ENCODE data around the gene PCDHGA1. TPM values are rescaled to one million over a fixed set of nuclear protein-coding genes. Genes with fewer than 3 reads are reported as not detected.

The PCDHGA1 gene
- total and polyA plus RNA-seq, 4 donors, result 0.91 to 1.6 (median 1.0) TPM; not detected in 1

Other genes with a start within 250 kb of the PCDHGA1 start
Only the 30 nearest of the 38 such genes appear.
- 1 to 10 TPM; 4.1 to 4.3 TPM for gene PCDHB8, start 152.7 kb upstream of the PCDHGA1 start, total RNA-seq
- under 1 TPM in 1 of 2 donors, not detected in 1; 0.77 TPM for gene PCDHB8, start 152.7 kb upstream of the PCDHGA1 start, polyA plus RNA-seq
- gene PCDHB16, start 148.1 kb upstream of the PCDHGA1 start, total RNA-seq, result 1 to 10 TPM; 5.1 to 7.4 TPM
- 1 to 10 TPM in 1 of 2 donors, under 1 TPM in 1; 0.63 to 4.8 TPM for gene PCDHB16, start 148.1 kb upstream of the PCDHGA1 start, polyA plus RNA-seq
- 1 to 10 TPM; 3.0 to 3.8 TPM for gene PCDHB9, start 143.4 kb upstream of the PCDHGA1 start, total RNA-seq
- gene PCDHB9, start 143.4 kb upstream of the PCDHGA1 start, polyA plus RNA-seq, result 1 to 10 TPM in 1 of 2 donors, under 1 TPM in 1; 0.25 to 2.1 TPM
- 1 to 10 TPM; 3.6 to 7.7 TPM for gene PCDHB10, start 138.2 kb upstream of the PCDHGA1 start, total RNA-seq
- 1 to 10 TPM in 1 of 2 donors, under 1 TPM in 1; 0.25 to 4.5 TPM for gene PCDHB10, start 138.2 kb upstream of the PCDHGA1 start, polyA plus RNA-seq
- 10 to 100 TPM in 1 of 2 donors, 1 to 10 TPM in 1; 8.1 to 15.3 TPM for gene PCDHB11, start 130.9 kb upstream of the PCDHGA1 start, total RNA-seq
- gene PCDHB11, start 130.9 kb upstream of the PCDHGA1 start, polyA plus RNA-seq, result 1 to 10 TPM; 2.9 to 4.7 TPM
- 1 to 10 TPM; 5.7 to 6.7 TPM for gene PCDHB12, start 121.8 kb upstream of the PCDHGA1 start, total RNA-seq
- 1 to 10 TPM in 1 of 2 donors, under 1 TPM in 1; 0.75 to 2.9 TPM for gene PCDHB12, start 121.8 kb upstream of the PCDHGA1 start, polyA plus RNA-seq
- 1 to 10 TPM; 4.2 to 6.7 TPM for gene PCDHB13, start 116.6 kb upstream of the PCDHGA1 start, total RNA-seq
- gene PCDHB13, start 116.6 kb upstream of the PCDHGA1 start, polyA plus RNA-seq, result 1 to 10 TPM in 1 of 2 donors, under 1 TPM in 1; 0.75 to 1.3 TPM
- 10 to 100 TPM in 1 of 2 donors, 1 to 10 TPM in 1; 7.5 to 10.1 TPM for gene PCDHB14, start 107.2 kb upstream of the PCDHGA1 start, total RNA-seq
- 1 to 10 TPM; 1.0 to 5.0 TPM for gene PCDHB14, start 107.2 kb upstream of the PCDHGA1 start, polyA plus RNA-seq
- 10 to 100 TPM in 1 of 2 donors, 1 to 10 TPM in 1; 8.7 to 10.9 TPM for gene PCDHB15, start 85.1 kb upstream of the PCDHGA1 start, total RNA-seq
- 10 to 100 TPM in 1 of 2 donors, 1 to 10 TPM in 1; 4.4 to 12.1 TPM for gene PCDHB15, start 85.1 kb upstream of the PCDHGA1 start, polyA plus RNA-seq
- gene SLC25A2, start 26.5 kb upstream of the PCDHGA1 start, total RNA-seq, result 1 to 10 TPM in 1 of 2 donors, under 1 TPM in 1; 0.69 to 1.1 TPM
- not detected for gene SLC25A2, start 26.5 kb upstream of the PCDHGA1 start, polyA plus RNA-seq
- 10 to 100 TPM; 59.8 to 79.1 TPM for gene TAF7, start 9.7 kb upstream of the PCDHGA1 start, total RNA-seq
- gene TAF7, start 9.7 kb upstream of the PCDHGA1 start, polyA plus RNA-seq, result 10 to 100 TPM; 53.5 to 65.3 TPM
- gene PCDHGA2, start 8.2 kb downstream of the PCDHGA1 start, total RNA-seq, result 10 to 100 TPM in 1 of 2 donors, 1 to 10 TPM in 1; 6.2 to 10.6 TPM
- 1 to 10 TPM in 1 of 2 donors, under 1 TPM in 1; 0.75 to 4.2 TPM for gene PCDHGA2, start 8.2 kb downstream of the PCDHGA1 start, polyA plus RNA-seq
- 1 to 10 TPM; 4.1 to 7.4 TPM for gene PCDHGA3, start 13.3 kb downstream of the PCDHGA1 start, total RNA-seq
- gene PCDHGA3, start 13.3 kb downstream of the PCDHGA1 start, polyA plus RNA-seq, result 1 to 10 TPM in 1 of 2 donors, under 1 TPM in 1; 0.50 to 2.4 TPM
- gene PCDHGB1, start 19.6 kb downstream of the PCDHGA1 start, total RNA-seq, result 1 to 10 TPM; 3.5 to 6.5 TPM
- under 1 TPM; 0.75 to 0.92 TPM for gene PCDHGB1, start 19.6 kb downstream of the PCDHGA1 start, polyA plus RNA-seq
- gene PCDHGA4, start 24.5 kb downstream of the PCDHGA1 start, total RNA-seq, result 10 to 100 TPM in 1 of 2 donors, 1 to 10 TPM in 1; 7.1 to 10.2 TPM
- 1 to 10 TPM; 1.3 to 2.0 TPM for gene PCDHGA4, start 24.5 kb downstream of the PCDHGA1 start, polyA plus RNA-seq
- 10 to 100 TPM in 1 of 2 donors, 1 to 10 TPM in 1; 6.5 to 11.7 TPM for gene PCDHGB2, start 29.5 kb downstream of the PCDHGA1 start, total RNA-seq
- 1 to 10 TPM in 1 of 2 donors, under 1 TPM in 1; 0.38 to 1.1 TPM for gene PCDHGB2, start 29.5 kb downstream of the PCDHGA1 start, polyA plus RNA-seq
- gene PCDHGA5, start 33.6 kb downstream of the PCDHGA1 start, total RNA-seq, result 10 to 100 TPM in 1 of 2 donors, 1 to 10 TPM in 1; 7.5 to 11.5 TPM
- 1 to 10 TPM in 1 of 2 donors, under 1 TPM in 1; 0.25 to 1.4 TPM for gene PCDHGA5, start 33.6 kb downstream of the PCDHGA1 start, polyA plus RNA-seq
- gene PCDHGB3, start 39.7 kb downstream of the PCDHGA1 start, total RNA-seq, result 1 to 10 TPM; 7.4 to 9.7 TPM
- under 1 TPM in 1 of 2 donors, not detected in 1; 0.82 TPM for gene PCDHGB3, start 39.7 kb downstream of the PCDHGA1 start, polyA plus RNA-seq
- gene PCDHGA6, start 43.4 kb downstream of the PCDHGA1 start, total RNA-seq, result 10 to 100 TPM in 1 of 2 donors, 1 to 10 TPM in 1; 8.8 to 12.0 TPM
- 1 to 10 TPM in 1 of 2 donors, under 1 TPM in 1; 0.38 to 4.0 TPM for gene PCDHGA6, start 43.4 kb downstream of the PCDHGA1 start, polyA plus RNA-seq
- gene PCDHGA7, start 52.2 kb downstream of the PCDHGA1 start, total RNA-seq, result 1 to 10 TPM; 6.4 to 8.0 TPM
- 1 to 10 TPM in 1 of 2 donors, not detected in 1; 2.1 TPM for gene PCDHGA7, start 52.2 kb downstream of the PCDHGA1 start, polyA plus RNA-seq
- gene PCDHGB4, start 57.2 kb downstream of the PCDHGA1 start, total RNA-seq, result 10 to 100 TPM in 1 of 2 donors, 1 to 10 TPM in 1; 7.3 to 10.1 TPM
- gene PCDHGB4, start 57.2 kb downstream of the PCDHGA1 start, polyA plus RNA-seq, result 1 to 10 TPM in 1 of 2 donors, under 1 TPM in 1; 0.50 to 2.7 TPM
- gene PCDHGA8, start 62.1 kb downstream of the PCDHGA1 start, total RNA-seq, result 1 to 10 TPM; 3.0 to 6.8 TPM
- gene PCDHGA8, start 62.1 kb downstream of the PCDHGA1 start, polyA plus RNA-seq, result under 1 TPM; 0.13 to 0.54 TPM
- 10 to 100 TPM; 11.7 to 18.2 TPM for gene PCDHGB5, start 67.4 kb downstream of the PCDHGA1 start, total RNA-seq
- 1 to 10 TPM; 2.0 to 5.0 TPM for gene PCDHGB5, start 67.4 kb downstream of the PCDHGA1 start, polyA plus RNA-seq
- 10 to 100 TPM in 1 of 2 donors, 1 to 10 TPM in 1; 8.2 to 13.2 TPM for gene PCDHGA9, start 72.3 kb downstream of the PCDHGA1 start, total RNA-seq
- gene PCDHGA9, start 72.3 kb downstream of the PCDHGA1 start, polyA plus RNA-seq, result 1 to 10 TPM in 1 of 2 donors, under 1 TPM in 1; 0.75 to 1.4 TPM
- gene PCDHGB6, start 77.5 kb downstream of the PCDHGA1 start, total RNA-seq, result 10 to 100 TPM in 1 of 2 donors, 1 to 10 TPM in 1; 9.5 to 14.6 TPM
- gene PCDHGB6, start 77.5 kb downstream of the PCDHGA1 start, polyA plus RNA-seq, result 1 to 10 TPM in 1 of 2 donors, under 1 TPM in 1; 0.38 to 2.4 TPM
- gene PCDHGA10, start 82.5 kb downstream of the PCDHGA1 start, total RNA-seq, result 10 to 100 TPM in 1 of 2 donors, 1 to 10 TPM in 1; 6.1 to 11.4 TPM
- gene PCDHGA10, start 82.5 kb downstream of the PCDHGA1 start, polyA plus RNA-seq, result 1 to 10 TPM in 1 of 2 donors, under 1 TPM in 1; 0.61 to 1.1 TPM
- gene PCDHGB7, start 87.2 kb downstream of the PCDHGA1 start, total RNA-seq, result 10 to 100 TPM; 12.7 to 24.7 TPM
- 1 to 10 TPM; 2.1 to 3.8 TPM for gene PCDHGB7, start 87.2 kb downstream of the PCDHGA1 start, polyA plus RNA-seq
- 1 to 10 TPM; 7.1 to 9.2 TPM for gene PCDHGA11, start 90.5 kb downstream of the PCDHGA1 start, total RNA-seq
- under 1 TPM; 0.50 to 0.72 TPM for gene PCDHGA11, start 90.5 kb downstream of the PCDHGA1 start, polyA plus RNA-seq
- gene PCDHGA12, start 100.0 kb downstream of the PCDHGA1 start, total RNA-seq, result 10 to 100 TPM in 1 of 2 donors, 1 to 10 TPM in 1; 7.9 to 18.8 TPM
- 1 to 10 TPM in 1 of 2 donors, under 1 TPM in 1; 0.75 to 2.5 TPM for gene PCDHGA12, start 100.0 kb downstream of the PCDHGA1 start, polyA plus RNA-seq
- 100 to 1,000 TPM in 1 of 2 donors, 10 to 100 TPM in 1; 67.3 to 116 TPM for gene PCDHGC3, start 145.5 kb downstream of the PCDHGA1 start, total RNA-seq
- 10 to 100 TPM; 23.9 to 99.0 TPM for gene PCDHGC3, start 145.5 kb downstream of the PCDHGA1 start, polyA plus RNA-seq

All from aorta (tissue), 4 donors.